Inferior parietal cortex (tissue), 1 donor: ENCODE measurements around the gene MYLK2.

ENCODE experiments used
- DNase-seq: peaks from one replicate; pipeline ENCODE4 v3.0.0-alpha.2; 2016; ENCODE audit errors: extremely low spot score

Gene MYLK2

DNA sequence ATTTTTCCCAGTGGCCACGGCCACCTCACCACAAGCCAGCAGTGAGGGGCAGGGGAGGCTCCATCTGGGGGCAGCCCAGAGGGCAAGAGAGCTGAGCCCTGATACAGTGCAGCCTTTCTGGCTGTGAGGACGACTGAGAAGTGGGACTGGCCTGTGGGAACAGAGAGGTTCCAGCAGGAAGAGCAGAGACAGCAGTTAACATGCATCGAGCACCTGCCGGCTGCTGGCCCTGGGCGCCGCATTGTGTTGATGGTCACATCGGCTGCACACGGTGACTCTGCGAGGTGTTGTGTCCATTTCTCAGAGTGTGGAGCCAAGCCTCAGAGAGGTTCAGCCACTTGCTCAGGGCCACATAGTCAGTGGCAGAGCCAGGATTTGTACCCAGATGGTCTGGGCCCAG, 16.4 kb downstream of the MYLK2 start:
- no peak for DNase-seq

DNA sequence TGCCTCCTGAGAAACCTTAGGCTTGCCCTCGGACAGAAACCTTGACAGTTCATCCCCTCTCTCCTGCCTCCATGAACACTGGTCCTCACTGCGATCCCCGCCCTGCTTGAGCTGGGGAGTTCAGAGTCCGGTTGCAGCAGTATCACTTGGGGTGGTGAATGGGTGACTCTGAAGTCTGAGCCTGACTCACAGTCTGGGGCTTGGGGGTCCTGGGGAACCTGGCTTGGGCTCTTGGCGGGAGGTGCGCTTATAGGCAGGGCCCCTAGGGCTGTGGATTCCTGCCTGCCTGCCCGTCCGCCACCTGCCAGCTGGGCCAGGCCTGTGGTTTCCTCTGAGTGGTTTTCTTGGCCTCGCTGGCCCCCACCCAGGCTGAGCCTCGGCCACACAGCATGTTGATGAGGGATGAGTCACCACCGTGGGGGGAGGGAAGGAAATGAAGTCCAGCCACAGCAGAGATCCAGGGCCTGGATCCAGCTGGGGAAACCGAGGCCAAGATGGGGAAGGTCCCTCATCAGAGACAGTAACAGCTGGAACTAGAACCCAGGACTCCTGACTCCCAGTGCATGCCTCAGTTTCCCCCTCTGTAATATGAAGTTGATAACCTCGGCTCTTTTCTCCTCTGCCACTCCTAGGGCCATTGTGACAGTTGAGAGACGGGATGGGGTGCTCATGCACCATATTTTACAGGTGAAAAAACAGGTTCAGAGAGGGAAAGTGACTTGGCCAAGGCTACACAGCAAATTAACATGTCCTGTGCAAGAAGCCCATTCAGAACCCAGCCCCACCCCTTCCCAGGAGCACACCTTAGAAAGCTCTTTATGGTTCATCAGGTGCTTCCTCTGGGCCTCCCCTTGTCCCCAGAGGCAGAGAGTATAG, 17.1 kb downstream of the MYLK2 start:
- peak; percentile 40 for DNase-seq

DNA sequence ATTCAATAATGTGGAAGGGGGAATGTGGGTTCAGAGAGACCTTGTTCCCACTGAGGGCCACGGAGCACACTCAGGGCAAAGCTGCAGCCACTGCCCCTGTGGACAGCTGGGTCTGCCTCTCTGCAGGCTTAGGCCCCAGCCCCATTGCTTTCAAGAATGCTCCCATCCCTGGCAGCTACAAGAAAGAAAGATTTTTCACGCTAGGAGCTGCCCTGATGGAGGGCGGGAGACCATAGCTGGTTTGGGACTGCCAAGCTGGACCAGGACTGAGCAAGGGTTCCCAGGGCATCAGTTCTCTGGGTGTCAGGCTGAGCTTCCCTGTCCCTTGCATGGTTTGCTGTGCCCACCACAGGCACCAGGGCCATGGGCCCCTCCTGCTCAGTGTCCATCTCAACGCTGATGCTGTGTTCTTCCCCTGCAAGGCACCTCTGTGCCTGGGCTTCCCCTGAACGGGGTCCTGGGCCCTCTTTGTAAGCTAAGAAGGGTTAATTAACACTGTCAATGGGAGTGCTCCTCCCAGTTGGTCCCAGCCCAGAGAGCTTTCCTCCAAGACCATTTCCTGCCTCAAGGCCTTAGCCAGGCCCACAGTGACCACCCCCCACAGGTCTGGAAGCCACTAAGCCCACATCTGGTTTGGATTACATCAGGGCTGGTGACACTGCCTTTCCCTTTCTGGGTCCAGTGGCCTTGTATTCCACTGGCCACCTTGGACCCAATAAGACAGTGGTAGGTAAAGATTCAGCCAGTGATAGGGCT, 17.9 kb downstream of the MYLK2 start:
- no peak for DNase-seq

DNA sequence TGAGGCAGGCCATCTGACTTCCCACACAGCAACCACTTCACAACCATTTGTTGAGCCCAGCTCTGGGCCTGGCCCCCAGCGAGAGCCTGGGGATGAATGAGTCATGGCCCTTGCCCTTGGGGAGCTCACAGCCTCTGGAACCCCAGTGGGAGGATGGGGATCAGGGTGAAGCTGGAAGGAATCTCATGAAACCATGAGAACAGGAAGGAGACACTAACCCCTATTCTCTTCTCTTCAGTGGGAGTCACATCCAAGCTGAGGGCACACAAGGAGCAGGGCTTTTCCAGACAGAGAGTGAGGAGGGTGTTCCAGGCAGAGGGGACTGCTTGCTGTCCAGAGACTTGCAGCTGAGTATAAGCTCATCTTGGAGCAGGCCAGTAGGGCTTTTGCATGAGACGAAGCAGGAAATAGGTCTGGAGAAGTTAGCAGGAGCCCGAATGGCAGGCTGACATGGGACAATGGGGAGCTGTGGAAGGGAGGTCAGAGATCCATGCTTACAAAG, 18.8 kb downstream of the MYLK2 start:
- DNase-seq = no peak

DNA sequence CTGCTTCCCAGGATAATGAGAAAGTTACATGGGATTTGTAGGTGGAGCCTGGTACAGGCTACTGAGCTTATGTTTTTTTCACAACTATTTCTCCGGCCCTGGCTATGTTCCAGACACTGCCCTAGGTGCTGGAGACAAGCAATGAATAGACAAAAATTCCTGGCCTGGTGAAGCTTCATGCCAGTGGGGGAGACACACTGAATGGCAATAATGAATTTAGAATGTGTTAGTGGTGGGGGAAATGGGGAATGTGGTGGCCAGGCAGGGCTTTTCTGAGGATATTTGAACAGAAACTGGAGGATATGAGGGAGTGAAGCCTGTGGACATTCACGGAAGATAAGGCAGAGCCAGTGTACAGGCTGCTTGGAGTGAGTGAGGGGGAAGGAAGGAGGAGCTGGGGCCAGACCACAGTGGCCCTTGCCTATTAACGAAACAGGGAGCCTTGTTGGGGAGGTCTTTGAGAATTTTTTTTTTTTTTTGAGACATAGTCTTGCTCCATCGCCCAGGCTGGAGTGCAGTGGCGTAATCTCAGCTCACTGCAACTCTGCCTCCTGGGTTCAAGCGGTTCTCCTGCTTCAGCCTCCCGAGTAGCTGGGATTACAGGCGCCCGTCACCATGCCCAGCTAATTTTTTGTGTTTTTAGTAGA, 19.6 kb downstream of the MYLK2 start:
- DNase-seq = no peak

DNA sequence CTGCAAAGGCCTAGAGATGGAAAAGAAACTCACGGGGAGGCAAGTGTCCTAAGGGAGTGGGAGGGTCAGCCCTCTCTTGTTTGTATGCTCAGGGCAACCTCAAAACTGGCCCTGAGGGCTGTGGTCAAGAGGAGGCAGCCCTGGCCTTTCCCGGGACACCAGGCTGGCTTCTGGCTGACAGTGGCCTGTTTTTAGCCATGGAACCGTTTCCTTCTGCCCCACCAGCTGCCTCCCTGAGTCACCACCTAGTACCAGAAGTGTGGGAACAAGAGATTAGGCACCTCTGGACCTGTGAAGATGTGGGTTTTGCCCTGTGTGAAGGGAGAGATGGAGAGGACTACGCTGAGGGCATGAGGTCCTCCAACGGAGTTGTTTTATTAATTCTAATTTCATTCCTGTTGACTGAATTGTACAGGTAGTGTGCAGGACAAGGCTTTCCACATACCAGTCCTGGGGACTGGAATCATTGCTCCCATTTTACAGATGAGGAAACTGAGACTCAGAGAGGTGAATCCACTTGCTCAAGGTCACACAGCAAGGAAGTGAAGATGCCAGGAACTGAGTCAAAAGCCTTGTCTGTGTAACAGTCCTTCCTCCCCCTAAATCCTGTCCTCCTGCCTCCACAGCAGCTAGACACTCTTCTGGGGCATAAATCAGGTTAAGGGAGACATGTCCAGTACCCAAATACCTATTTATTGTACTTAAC, 20.8 kb downstream of the MYLK2 start:
- no peak for DNase-seq

DNA sequence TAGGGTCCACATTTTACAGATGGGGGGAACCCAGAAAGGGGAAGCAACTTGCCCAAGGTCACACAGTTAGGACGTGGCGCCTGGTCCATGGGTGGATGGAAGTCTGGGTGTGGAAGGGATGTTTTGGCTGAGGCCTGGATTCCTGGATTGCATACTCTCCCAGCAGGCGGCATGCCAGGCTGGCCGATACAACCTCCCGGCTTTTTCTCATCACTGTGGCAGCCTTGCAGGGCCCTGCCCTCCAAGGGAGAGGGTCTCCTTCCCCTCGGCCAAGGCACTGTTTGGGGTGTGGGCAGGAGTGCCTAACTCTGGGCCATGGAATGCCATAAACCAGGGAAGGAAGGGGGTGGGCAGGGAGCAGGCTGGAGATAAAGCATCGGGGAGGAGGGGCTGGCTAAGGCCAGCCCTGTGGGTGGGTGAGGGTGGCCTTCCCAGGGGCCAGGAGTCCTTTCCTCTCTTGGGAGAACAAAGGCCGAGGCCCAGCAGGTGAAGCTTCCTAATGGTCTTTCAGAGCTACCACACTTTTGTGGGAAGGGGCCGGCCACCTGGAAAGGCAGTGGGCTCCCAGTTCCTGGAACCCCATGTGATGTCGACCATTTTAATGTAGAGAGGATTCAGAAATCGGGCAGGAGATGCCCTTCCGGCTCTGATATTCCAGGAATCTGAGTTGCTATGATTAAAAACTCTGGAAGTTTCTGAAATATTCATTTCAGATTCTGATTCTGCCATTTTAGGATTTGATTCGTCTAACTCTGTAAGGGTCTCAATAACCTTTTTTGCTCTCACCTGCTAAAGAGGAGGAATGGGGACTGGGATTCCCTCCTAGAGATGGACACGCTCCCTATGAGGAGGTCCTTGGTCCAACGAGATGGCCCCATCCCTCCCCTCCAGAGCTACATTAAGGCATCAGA, 22.0 kb downstream of the MYLK2 start:
- no peak for DNase-seq

DNA sequence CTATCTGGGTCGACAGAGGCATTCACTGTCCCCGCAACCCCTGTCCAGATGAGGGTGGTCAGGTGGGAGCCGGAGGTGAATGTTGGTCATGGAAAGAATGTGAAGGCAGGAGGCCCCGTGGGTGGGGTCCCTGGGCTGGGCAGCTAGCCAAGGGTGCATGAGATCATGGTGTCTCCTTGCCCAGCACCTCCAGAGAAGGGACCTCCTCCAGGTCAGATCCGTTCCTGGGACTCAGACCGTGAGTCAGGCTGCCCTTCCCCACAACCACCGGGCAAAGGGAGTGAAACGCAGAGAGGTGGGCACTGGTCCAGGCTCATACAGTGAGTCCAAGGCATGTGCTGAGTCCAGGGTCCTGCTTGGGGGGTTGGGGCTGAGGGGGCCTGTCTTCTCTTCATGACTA, 22.8 kb downstream of the MYLK2 start:
- no peak for DNase-seq

DNA sequence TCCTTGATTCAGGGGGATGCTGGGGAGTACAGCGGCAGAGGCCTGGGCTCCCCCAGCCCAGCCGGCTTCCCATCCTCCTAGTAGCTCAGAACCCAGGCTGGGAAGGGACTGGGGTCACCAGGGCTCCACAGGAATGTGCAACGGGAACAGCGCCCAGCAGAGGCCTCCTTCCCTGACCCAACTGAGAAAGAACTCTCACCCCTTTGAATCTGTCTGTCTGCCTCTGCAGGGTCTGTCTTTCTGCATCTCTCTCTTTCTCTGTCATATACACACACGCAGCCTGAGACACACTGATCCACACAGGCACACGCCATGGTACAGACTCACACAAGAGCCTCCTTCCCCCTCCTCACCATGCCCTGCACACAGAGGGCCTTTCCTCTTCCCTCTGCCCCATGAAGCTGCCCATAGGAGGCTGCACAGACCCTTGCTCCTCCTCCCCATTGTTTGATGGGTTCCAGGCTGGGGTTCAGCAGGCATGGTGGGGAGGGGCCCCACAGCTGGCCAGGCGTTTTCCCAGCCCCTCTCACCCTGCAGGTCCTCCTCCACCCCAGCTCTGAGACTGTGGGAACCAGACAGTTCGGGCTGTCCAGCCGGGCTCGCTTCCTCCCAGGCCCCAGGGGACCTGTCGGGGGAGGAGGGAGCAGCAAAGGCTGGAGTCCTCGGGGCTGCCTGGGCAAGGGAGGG, 23.5 kb downstream of the MYLK2 start:
- no peak for DNase-seq

DNA sequence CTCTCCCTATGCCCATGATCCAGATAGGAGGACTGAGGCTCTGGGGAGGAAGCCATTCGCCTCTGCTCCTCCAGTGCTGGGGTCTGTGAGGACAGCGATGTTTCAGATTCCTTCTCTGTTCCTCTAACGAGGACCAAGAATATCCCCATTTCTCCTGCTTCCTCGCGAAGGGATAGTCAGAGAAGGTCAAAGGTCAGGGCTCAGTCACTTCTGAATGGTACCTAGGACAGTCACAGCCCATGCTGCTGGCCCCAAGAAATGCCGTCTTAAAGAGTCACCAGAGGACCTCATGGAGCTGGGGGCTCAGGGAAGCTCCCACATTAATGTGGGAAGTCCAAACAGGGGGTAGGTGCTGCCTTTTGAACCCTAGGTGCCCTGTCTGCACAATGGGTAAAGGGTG, 24.1 kb downstream of the MYLK2 start:
- DNase-seq = no peak

DNA sequence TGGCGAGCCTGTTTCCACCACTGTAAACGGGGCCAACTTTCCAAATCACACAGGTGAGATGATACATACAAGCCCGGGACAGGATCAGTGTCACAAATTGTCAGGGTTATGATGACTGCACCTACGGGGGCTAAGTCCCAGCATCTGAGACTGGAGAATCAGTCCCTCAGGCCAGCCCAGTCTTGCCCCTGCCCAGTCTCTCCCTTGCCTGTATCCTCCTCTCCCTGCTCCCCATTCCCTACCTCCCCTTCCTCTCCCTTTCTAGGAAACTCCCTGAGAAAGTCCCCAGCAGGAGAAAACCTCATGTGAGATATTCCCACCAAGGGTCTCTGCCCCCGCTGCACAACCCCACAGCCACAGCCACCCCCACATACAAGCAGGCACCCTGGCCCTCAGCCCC, 24.7 kb downstream of the MYLK2 start:
- DNase-seq = no peak

DNA sequence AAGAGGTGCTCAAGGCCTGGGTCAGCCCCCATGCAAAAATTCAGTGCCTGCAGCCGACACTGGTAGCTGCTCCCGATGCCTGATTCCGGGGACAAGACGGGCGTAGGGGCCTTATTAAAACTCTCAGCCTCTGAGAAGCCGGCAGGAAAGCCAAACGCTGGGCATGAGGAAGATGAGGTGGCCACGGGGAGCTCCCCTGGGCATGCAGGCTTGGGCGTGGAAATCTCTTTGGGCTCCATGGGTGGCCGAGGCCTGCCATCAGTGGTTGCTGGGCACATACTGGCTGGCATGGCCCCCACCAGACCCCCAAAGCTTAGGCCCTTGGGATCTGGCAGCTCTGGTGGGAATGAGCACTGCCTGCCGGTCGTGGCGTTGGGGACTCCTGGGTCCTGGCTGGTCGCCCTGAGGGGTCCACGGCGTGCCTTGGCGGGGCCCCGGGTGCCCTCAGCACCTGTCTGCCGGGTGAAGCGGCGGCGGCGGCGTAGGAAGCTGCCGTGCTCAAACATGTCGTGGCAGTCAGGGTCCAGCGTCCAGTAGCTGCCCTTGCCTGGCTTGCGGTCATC, 25.7 kb downstream of the MYLK2 start:
- DNase-seq = no peak

DNA sequence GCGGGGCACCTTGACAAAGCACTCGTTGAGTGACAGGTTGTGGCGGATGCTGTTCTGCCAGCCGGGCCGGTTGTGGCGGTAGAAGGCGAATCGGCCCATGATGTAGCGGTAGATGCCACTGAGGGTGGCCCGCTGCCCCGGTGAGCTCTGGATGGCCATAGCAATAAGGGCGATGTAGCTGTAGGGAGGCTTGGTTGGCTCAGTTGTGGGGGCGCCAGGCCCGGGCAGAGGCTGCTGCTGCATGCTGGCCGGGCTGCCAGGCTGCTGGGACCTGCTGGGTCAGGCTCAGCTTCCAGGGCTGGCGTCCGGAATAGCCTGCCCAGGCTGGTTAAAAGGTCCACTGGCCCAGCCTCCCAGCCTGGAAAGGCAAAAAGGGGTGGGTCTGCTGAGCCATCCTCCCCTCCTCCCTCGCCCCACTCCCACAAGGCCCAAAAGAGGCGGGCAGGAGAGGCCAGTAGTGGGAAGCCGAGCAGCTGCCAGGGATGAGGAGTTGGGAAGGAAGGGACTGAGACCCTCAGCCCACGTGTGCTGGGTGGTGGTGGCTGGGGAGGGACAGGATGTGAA, 26.2 kb downstream of the MYLK2 start, which contains the start of gene FOXS1:
Gene FOXS1 (minus strand): TSS at position 305 of the 564 bp plus-strand sequence. CDS start 62 bp downstream, at position 243.
- no peak for DNase-seq

DNA sequence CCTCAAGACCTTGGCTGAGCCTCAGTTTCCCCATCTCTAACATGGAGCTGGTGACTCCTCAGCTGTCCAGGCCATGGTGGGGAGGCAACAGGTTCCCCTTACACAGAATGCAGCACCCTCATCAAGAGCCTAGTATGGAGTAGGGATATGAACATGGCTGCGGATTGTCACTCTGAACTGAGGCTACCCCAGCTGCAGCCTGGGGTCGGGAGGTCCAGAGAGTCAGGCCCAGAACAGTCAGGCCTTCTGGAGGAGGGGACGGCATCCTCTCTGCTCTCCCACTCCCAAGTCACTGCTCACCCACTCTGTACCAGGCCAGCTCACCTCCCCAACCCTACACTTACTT, 27.6 kb downstream of the MYLK2 start:
- no peak for DNase-seq

DNA sequence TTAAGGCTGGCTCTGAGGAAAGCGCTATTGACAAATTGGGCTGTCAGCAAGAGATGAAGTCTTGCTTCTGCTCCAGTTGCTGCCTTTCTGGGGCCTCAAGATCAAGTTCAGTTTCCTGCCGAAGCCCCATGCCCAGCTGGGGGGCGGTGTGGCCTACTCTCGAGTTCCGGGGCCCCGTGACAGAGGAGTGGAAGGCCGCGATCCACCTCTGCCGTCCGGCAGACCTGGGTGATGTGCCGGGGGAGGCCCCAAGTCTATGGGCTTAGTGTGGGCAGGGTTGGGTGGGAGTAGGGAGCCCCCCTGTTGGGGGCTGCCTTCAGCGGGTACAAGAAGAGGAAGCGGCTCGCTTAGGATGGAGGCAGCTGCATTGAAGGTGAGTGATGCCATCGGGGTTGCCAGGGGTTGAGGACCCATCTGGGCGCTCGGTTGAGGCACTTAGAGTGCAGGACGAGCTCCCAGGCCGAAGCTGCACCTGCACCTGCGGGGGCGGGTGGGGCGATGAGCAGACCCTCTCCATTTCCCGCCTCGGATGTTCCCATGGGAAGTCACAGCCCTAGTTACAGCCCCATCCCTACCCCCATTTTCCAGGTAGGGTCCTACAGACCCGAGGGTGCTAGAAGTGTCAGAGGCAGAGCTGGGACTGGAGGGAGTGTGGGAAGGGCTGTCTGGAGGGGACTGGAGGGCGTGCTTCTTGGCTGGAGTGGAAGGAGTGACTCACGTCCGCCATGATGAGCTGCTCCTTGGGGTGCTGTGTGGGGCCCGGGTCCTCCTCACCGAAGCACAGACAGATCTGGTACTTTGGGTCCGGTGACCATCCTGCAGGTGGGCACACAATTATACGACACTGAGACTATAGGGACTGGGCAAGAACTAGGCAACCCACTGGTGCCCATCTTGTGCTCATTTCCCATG, 29.2 kb downstream of the MYLK2 start:
- DNase-seq = no peak

DNA sequence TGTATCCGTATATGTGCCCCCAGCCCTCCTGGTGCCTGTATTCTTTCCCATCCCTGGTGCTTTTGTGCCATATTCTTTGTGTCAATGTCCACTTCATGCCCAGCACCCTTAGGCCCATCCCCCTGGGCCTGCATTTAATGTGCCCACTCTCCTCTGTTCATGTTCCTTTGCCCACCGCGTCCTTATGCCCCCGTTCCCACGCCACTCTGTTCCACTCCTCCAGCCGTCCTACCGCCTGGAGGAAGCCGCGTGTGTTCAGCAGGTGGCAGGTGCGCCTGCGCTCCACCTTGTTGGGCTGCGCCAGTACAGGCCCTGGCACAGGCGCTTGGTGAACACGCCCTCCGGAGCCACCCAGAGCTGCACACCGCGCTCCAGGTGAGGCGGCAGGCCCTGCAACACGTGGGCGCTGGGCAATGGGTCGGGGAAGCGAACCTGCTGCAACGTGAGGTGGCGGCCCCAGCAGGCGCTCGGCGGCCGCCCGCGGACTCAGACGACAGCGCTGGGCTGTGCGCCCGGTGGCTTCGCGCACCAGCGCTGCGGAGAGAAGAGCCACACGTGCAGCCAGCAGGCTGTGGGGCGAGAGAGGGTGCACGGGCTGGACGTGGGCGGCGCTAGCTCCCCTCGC, 30.3 kb downstream of the MYLK2 start:
- DNase-seq = no peak

DNA sequence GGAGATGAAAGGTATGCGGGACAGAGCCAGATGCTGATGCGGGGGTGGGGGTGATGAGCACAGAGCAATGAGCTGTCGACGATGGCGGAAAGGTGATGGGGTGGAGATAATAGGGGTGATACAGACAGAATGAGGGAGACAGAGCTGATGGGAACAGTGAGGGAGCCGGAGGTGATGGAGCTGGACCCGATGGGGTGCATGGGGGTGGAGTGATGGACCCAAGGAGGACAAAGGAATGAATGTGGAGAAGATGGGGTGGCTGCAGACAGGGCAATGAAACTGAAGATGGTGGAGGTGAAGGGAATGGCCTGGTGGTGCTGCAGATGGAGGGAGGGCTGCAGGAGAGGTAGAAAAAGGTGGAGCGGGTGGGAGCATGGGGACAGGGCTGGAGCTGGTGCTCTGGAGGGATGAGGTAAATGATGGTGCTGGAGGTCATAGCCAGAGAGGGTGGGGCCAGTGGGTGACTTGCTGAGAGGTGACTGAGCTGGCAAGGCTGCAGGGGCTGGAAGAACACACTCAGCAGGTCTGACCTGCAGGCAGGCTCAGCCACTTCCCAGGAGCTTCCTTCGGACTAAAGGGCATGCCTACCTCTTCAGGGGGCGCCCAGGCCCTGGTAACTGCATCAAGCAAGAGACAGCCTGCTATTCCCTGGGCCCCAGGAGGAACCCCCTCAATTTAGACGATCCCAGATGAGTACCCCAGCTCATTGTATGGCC, 32.2 kb downstream of the MYLK2 start:
- no peak for DNase-seq
